ENCODE results near the gene CMA1. TPM values are rescaled to one million over a fixed set of nuclear protein-coding genes. Genes with fewer than 3 reads are reported as not detected.
A peak's percentile ranks its signal among the peaks of the same experiment; 100 is the strongest.

Gene CMA1
- total RNA-seq, 1 experiment from 2014 or later, result not detected

GRCh38 chr14:24518851-24519250, 10.8 kb upstream of the CMA1 start:
- Mint-ChIP-seq H3K4me3 (ENCODE audit: unreplicated experiment) (no peak overlapping the region), H3K4me1 (ENCODE audit: low read depth, unreplicated experiment) (no peaks in the 10 kb centered on the region)

GRCh38 chr14:24514209-24514608, 6.1 kb upstream of the CMA1 start:
- no peaks in the 10 kb centered on the region for H3K36me3 Mint-ChIP-seq (ENCODE audit: insufficient read depth, unreplicated experiment)
- no peak overlapping the region for H3K27ac Mint-ChIP-seq (ENCODE audit: unreplicated experiment)
- POLR2A ChIA-PET, result no interaction called here

More at GRCh38 chr14:24518851-24519250, 10.8 kb upstream of the CMA1 start:
- no peak for DNase-seq
- peaks cover 17% of the 10 kb centered on the region for H3K27me3 Mint-ChIP-seq (ENCODE audit: insufficient read depth, unreplicated experiment)
- ChIA-PET POLR2A (no interaction called here), CTCF (no interaction called here)
- Histone ChIP-seq H3K9me3 (no peaks in the 10 kb centered on the region), H3K4me1 (no peaks in the 10 kb centered on the region), H3K4me3 (ENCODE audit: low read depth, low read length) (no peak overlapping the region), H3K27me3 (replicated peaks; ENCODE audit: control insufficient read depth, insufficient read depth, low read length) (no peaks in the 10 kb centered on the region), H3K36me3 (ENCODE audit: control insufficient read depth, insufficient read depth, low read length) (no peaks in the 10 kb centered on the region)
- intact Hi-C loops (cut with micrococcal nuclease; ENCODE audit: unreplicated experiment), result no loop called here
- no TSS peak for BruUV-seq (replicated peaks)
- H3K9me3 Mint-ChIP-seq (ENCODE audit: unreplicated experiment), result no peaks in the 10 kb centered on the region
- H3K36me3 Mint-ChIP-seq (ENCODE audit: insufficient read depth, unreplicated experiment), result no peaks in the 10 kb centered on the region
- no peak for TF ChIP-seq CTCF (IDR thresholded peaks at IDR 0.05; ENCODE audit: insufficient read depth in 1 of 2, low read depth in 1 of 2, low read length in 1 of 2, severe bottlenecking in 1 of 2, unreplicated experiment in 1 of 2)
- no peak overlapping the region for H3K27ac Mint-ChIP-seq (ENCODE audit: unreplicated experiment)

GRCh38 chr14:24513009-24513408, 4.9 kb upstream of the CMA1 start:
- H3K4me1 Mint-ChIP-seq (ENCODE audit: low read depth, unreplicated experiment), result no peaks in the 10 kb centered on the region

More at GRCh38 chr14:24514209-24514608, 6.1 kb upstream of the CMA1 start:
- no peak for DNase-seq
- Mint-ChIP-seq H3K4me3 (ENCODE audit: unreplicated experiment) (no peak overlapping the region), H3K4me1 (ENCODE audit: low read depth, unreplicated experiment) (no peaks in the 10 kb centered on the region), H3K27me3 (ENCODE audit: insufficient read depth, unreplicated experiment) (peaks cover 10% of the 10 kb centered on the region), H3K9me3 (ENCODE audit: unreplicated experiment) (no peaks in the 10 kb centered on the region)
- H3K27me3 ChIP-seq (replicated peaks; ENCODE audit: control insufficient read depth, insufficient read depth, low read length), result no peaks in the 10 kb centered on the region
- no TSS peak for BruUV-seq (replicated peaks)
- H3K4me1 ChIP-seq, result no peaks in the 10 kb centered on the region
- H3K36me3 ChIP-seq (ENCODE audit: control insufficient read depth, insufficient read depth, low read length), result no peaks in the 10 kb centered on the region
- CTCF ChIA-PET, result no interaction called here
- no peak overlapping the region for H3K4me3 ChIP-seq (ENCODE audit: low read depth, low read length)
- no peaks in the 10 kb centered on the region for H3K9me3 ChIP-seq
- intact Hi-C loops (cut with micrococcal nuclease; ENCODE audit: unreplicated experiment), result no loop called here
- no peak for TF ChIP-seq CTCF (IDR thresholded peaks at IDR 0.05; ENCODE audit: insufficient read depth in 1 of 2, low read depth in 1 of 2, low read length in 1 of 2, severe bottlenecking in 1 of 2, unreplicated experiment in 1 of 2)

More at GRCh38 chr14:24513009-24513408, 4.9 kb upstream of the CMA1 start:
- Histone ChIP-seq H3K4me1 (no peaks in the 10 kb centered on the region), H3K27me3 (replicated peaks; ENCODE audit: control insufficient read depth, insufficient read depth, low read length) (no peaks in the 10 kb centered on the region; the same call in 1 of the 2 replicates), H3K9me3 (no peaks in the 10 kb centered on the region), H3K4me3 (ENCODE audit: low read depth, low read length) (no peak overlapping the region), H3K36me3 (ENCODE audit: control insufficient read depth, insufficient read depth, low read length) (no peaks in the 10 kb centered on the region)
- Mint-ChIP-seq H3K9me3 (ENCODE audit: unreplicated experiment) (no peaks in the 10 kb centered on the region), H3K27ac (ENCODE audit: unreplicated experiment) (no peak overlapping the region), H3K36me3 (ENCODE audit: insufficient read depth, unreplicated experiment) (no peaks in the 10 kb centered on the region), H3K27me3 (ENCODE audit: insufficient read depth, unreplicated experiment) (peaks cover 8% of the 10 kb centered on the region), H3K4me3 (ENCODE audit: unreplicated experiment) (no peak overlapping the region)
- DNase-seq, result peak in 1 of 2 experiments; percentile 32
- ChIA-PET CTCF (no interaction called here), POLR2A (no interaction called here)
- BruUV-seq (replicated peaks), result no TSS peak
- intact Hi-C loops (cut with micrococcal nuclease; ENCODE audit: unreplicated experiment), result no loop called here
- no peak for TF ChIP-seq CTCF (IDR thresholded peaks at IDR 0.05; ENCODE audit: insufficient read depth in 1 of 2, low read depth in 1 of 2, low read length in 1 of 2, severe bottlenecking in 1 of 2, unreplicated experiment in 1 of 2)
